IPS-20b (cell line): ENCODE data around the gene ITPK1.

Source experiments
- H3K27ac ChIP-seq: one replicate; pipeline ENCODE4 v1.5.1; 2013; ENCODE audit warnings: low read length
- H3K27me3 ChIP-seq: 2 replicates; pipeline ENCODE4 v1.6.1; 2013; ENCODE audit warnings: mild to moderate bottlenecking, low read length, inconsistent platforms; ENCODE audit not compliant: insufficient read depth
- H3K36me3 ChIP-seq: 2 replicates; pipeline ENCODE4 v1.6.1; 2013; ENCODE audit warnings: low read depth, mild to moderate bottlenecking, inconsistent platforms, low read length, moderate library complexity; ENCODE audit not compliant: insufficient read depth
- H3K4me1 ChIP-seq: 2 replicates; pipeline ENCODE4 v1.6.1; 2013; ENCODE audit warnings: mild to moderate bottlenecking, control low read depth, inconsistent platforms, low read length, moderate library complexity; ENCODE audit not compliant: insufficient read depth
- H3K4me3 ChIP-seq: 2 replicates; pipeline ENCODE4 v1.5.1; 2013; ENCODE audit warnings: mild to moderate bottlenecking, low read length, inconsistent platforms
- H3K9ac ChIP-seq: 2 replicates; pipeline ENCODE4 v1.6.1; 2013; ENCODE audit warnings: low read depth, mild to moderate bottlenecking, inconsistent platforms, low read length, moderate library complexity
- H3K9me3 ChIP-seq: 2 replicates; pipeline ENCODE4 v1.6.1; 2013; ENCODE audit warnings: mild to moderate bottlenecking, low read depth, low read length, inconsistent platforms; ENCODE audit not compliant: insufficient read depth

ITPK1 gene

DNA sequence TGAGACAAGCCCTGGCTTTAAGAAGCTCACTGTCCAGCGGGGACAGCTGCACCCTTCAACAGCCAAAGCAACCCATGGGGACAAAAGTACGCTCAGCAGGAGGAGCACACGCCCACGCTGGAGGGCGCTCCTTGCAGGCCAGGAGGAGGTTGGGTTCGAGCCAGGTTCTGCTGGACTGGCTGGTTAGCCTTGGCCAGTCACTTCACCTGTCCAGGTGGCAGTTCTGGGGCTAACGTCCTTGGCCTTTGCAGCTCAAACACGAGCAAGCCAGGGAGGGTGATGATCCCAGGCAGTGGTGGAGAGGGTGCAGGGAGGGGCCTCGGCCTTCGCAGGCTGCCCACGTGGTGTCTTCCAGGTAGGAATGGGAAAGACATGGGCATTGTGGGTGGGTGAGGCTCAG is 179.6 kb downstream of the ITPK1 start:
- Histone ChIP-seq H3K36me3 (peaks cover 9% of the 10 kb centered on the region; the same call in 1 of the 2 replicates), H3K9ac (no peak overlapping the region), H3K27ac (no peak overlapping the region), H3K9me3 (no peaks in the 10 kb centered on the region), H3K4me3 (no peak overlapping the region), H3K27me3 (no peaks in the 10 kb centered on the region), H3K4me1 (no peaks in the 10 kb centered on the region)

DNA sequence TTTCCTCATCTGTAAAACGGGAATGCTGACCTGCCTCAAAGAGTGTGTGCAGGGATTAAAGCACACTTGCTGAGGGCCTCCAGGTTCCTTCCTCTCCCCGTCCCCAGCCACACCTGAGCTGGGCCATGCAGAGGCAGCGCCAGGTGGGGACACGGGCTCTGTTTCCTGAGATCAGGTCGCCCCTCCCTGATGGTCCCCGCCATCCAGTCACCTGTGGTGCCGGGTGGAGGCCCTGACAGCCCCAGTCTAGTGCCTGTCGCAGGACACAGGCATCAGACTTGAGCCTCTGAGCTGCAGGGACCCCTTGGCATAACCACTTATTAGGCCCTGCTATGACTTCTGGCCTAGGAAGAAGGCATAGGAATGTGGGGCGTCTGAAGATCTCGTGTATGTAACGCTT is 180.3 kb downstream of the ITPK1 start:
- H3K9ac ChIP-seq: no peak overlapping the region
- no peaks in the 10 kb centered on the region for H3K4me1 ChIP-seq
- H3K27ac ChIP-seq: no peak overlapping the region
- no peaks in the 10 kb centered on the region for H3K9me3 ChIP-seq
- peaks cover 15% of the 10 kb centered on the region; the same call in 1 of the 2 replicates for H3K36me3 ChIP-seq
- no peak overlapping the region for H3K4me3 ChIP-seq
- no peaks in the 10 kb centered on the region for H3K27me3 ChIP-seq

DNA sequence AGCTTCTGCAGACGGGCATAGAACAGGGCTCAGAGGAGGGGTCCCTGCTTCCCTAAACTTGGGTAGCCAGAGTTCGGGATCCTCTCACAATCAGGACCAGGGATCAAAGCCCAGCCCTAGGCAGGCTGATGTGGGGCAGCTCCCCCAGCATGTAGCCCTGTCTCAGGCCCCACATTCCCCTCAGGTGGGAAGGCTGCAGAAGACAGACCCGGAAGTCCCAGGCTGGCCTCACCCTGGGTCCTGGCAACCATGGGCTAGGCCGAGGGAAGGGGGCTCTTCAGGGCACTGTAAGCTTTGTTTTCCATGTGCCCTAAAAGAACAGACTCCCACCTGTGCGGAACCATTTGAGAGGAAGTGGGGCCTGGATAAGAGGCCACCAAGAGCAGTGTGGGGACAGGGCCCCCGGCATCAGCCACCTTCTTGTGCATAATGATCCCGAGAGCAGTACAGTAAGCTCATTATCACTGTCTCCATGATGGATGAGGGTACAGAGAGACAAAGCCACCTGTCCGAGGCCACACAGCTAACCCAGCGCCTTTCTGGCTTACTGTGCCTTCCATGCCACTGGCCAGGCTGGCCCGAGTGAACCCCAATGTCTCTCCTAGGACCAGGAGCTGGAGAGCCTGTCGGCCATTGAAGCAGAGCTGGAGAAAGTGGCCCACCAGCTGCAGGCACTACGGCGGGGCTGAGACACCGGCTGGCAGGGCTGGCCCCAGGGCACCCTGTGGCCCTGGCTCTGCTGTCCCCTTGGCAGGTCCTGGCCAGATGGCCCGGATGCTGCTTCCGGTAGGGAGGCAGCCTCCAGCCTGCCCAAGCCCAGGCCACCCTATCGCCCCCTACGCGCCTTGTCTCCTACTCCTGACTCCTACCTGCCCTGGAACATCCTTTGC is 181.3 kb downstream of the ITPK1 start:
- Histone ChIP-seq H3K36me3 (peaks cover 16% of the 10 kb centered on the region; the same call in 1 of the 2 replicates), H3K27ac (no peak overlapping the region), H3K9me3 (no peaks in the 10 kb centered on the region), H3K4me3 (no peak overlapping the region), H3K27me3 (no peaks in the 10 kb centered on the region), H3K4me1 (no peaks in the 10 kb centered on the region), H3K9ac (no peak overlapping the region)

DNA sequence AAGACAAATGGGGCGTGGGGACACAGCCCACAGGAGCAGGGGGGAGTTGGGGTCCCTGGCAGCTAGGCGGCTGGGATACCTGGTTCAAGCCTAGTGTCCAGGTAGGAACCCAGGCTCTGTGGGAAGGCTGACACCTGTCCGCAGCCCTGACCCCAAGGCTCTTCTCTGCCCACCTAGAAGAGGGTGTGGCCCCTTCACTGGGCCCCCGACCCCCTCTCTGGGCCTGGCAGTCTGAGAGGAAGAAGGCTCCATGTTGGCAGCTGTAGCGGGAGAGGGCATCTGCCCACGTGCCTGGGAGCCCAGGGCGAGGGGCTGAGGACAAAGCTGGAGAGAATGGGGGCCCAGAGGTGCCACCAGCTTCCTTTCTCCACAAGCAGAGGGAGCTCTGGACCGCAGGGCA is 182.2 kb downstream of the ITPK1 start:
- Histone ChIP-seq H3K4me3 (no peak overlapping the region), H3K27me3 (no peaks in the 10 kb centered on the region), H3K9me3 (no peaks in the 10 kb centered on the region), H3K4me1 (no peaks in the 10 kb centered on the region), H3K9ac (no peak overlapping the region), H3K36me3 (peaks cover 16% of the 10 kb centered on the region; the same call in 1 of the 2 replicates), H3K27ac (no peak overlapping the region)

DNA sequence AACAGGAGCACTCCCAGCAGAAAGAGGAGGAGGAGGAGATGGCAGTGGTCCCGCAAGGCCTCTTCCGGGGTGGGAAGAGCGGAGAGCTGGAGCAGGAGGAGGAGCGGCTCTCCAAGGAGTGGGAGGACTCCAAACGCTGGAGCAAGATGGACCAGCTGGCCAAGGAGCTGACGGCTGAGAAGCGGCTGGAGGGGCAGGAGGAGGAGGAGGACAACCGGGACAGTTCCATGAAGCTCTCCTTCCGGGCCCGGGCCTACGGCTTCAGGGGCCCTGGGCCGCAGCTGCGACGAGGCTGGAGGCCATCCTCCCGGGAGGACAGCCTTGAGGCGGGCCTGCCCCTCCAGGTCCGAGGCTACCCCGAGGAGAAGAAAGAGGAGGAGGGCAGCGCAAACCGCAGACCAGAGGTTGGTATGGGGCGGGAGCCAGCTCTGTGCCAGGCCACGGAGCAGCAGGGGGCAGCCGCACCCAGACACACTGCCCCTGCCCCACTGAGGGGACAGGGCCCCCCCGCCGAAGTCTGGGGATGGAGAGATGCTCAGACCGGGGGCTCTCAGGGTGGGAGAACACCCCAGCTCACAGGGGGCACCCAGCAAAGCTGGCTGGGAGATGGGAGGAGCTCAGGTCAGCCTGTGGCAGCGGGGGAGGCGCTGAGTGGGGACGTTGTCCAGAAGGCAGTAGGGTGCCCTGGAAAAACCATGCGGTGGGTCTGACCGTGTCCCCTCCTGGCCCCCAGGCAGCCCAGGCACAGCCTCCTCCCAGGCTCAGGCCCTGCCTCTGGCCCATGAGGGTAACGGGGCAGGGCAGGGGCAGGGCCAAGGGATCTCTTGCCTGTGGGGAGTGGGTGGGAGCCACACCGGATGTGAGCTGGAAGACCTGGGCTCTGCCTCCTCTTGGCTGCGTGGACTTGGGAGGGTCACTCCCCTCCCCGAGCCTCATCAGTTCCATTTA is 183.0 kb downstream of the ITPK1 start:
- H3K27ac ChIP-seq: no peak overlapping the region

DNA sequence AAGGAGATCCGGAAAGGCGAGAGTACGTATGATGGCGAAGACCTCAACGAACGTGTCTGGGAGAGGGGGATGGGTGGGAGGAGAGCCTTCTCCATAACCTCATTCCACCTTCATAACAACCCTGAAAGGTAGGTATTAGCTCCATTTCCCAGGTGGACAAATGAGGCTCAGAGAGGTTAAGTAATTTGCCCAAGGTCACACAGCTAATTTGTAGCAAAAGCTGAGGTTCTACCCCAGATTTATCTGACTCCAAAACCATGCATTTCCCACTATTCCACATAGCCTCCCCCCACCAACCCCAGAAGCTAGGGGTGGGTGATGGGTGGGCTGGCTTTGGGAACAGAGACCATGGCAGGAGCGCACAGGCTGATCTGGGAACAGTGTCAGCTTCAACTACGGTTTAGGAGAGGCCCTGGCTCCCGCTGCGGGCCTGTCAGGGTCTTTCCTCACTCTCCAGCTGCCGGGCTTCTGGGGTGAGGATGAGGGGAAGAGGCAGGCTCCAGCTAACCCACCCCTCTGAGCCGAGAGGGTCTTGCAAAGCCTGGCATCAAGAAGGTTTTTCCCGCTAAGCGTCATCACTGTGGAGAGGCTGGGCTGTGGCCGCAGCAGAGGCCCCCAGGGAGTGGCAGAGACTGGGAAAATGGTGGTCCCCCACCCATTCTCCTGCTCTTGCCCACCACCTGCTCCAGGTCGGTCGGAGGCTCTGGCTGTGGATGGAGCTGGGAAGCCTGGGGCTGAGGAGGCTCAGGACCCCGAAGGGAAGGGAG is 183.9 kb downstream of the ITPK1 start:
- Histone ChIP-seq H3K4me1 (no peaks in the 10 kb centered on the region), H3K36me3 (peaks cover 13% of the 10 kb centered on the region; the same call in 1 of the 2 replicates)

More for the DNA sequence above, 183.0 kb downstream of the ITPK1 start:
- Histone ChIP-seq H3K4me3 (no peak overlapping the region), H3K4me1 (no peaks in the 10 kb centered on the region), H3K27me3 (no peaks in the 10 kb centered on the region), H3K9me3 (no peaks in the 10 kb centered on the region), H3K36me3 (peaks cover 16% of the 10 kb centered on the region; the same call in 1 of the 2 replicates), H3K9ac (no peak overlapping the region)

DNA sequence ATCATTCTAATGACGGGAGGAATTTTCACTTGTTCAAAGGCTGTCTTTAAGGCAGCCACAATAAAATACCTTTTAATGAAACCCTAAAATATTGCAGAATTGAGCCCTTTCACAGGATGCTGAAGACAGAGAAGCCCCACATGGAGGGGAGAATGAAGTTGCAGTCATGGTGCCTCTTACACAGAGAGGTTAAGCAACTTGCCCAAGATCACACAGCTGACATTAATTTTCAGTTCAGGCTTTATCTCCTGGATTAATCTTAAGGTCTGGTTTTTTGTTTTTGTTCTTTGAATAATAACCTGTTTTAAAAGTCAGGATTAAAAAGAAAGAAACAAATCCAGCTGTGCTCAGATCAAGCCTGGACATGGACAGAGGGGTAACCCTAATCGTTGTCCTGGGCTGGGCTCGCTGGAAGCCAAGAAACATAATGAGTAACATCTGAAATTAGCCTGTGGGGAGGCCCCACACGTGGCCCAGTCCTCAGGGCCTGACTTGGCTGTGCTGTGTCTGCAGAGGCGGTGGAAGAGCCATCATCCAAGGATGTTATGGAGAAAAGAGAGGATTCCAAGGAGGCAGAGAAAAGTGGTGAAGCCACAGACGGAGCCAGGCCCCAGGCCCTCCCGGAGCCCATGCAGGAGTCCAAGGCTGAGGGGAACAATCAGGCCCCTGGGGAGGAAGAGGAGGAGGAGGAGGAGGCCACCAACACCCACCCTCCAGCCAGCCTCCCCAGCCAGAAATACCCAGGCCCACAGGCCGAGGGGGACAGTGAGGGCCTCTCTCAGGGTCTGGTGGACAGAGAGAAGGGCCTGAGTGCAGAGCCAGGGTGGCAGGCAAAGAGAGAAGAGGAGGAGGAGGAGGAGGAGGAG is 184.8 kb downstream of the ITPK1 start:
- H3K27ac ChIP-seq: no peak overlapping the region
- no peak overlapping the region for H3K9ac ChIP-seq
- peaks cover 12% of the 10 kb centered on the region; the same call in 1 of the 2 replicates for H3K36me3 ChIP-seq
- H3K27me3 ChIP-seq: peaks cover 10% of the 10 kb centered on the region; the same call in 1 of the 2 replicates
- no peaks in the 10 kb centered on the region for H3K9me3 ChIP-seq
- no peak overlapping the region for H3K4me3 ChIP-seq
- no peaks in the 10 kb centered on the region for H3K4me1 ChIP-seq

More for the DNA sequence above, 183.9 kb downstream of the ITPK1 start:
- H3K9ac ChIP-seq: no peak overlapping the region
- 0 out of 2 replicates have a peak, but pooled peaks cover under 1% of the 10 kb centered on the region for H3K27me3 ChIP-seq
- no peak overlapping the region for H3K4me3 ChIP-seq
- no peak overlapping the region for H3K27ac ChIP-seq
- no peaks in the 10 kb centered on the region for H3K9me3 ChIP-seq

DNA sequence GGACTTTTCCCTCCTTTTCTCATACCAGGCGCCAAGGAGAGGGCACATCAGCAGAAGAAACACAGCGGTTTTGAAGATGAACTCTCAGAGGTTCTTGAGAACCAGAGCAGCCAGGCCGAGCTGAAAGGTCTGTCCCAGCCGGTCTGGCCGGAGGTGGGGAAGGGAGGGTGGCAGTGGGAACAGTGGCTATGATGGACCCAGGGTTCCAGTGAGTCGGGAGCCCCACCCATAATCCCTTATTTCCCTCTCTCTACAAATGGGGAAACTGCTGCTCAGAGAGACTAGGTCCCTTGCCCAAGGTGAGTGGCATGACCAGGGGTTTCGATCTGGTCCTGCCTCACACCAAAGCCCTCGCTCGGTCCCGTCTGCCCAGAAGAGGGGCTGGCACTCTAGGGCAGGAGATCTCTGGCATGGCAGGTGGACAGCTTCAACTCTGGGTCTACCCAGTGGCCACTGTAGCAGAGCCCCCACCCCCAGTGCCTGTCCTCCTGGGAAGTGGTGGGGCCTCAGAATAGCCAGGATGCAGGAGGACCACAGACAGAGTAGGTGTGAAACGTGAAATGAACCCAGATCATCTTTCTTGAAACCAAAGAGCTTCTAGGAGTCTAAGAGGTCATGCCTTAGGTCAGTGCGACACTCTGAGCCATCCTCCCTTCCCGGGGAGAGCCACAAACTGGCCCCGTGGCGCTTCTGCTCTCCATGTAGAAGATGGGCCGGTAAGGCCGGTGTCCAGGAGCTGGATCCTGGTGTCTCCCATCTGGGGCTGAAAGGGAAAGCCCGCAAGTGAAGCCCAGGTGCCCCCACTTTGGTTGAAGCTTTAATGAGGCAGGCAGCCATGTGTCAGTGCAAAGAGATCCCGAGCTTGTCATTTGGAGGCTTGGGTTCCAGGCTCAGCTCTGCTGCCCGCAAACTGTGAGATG is 185.8 kb downstream of the ITPK1 start:
- Histone ChIP-seq H3K27me3 (peaks cover 19% of the 10 kb centered on the region; the same call in 1 of the 2 replicates), H3K9ac (no peak overlapping the region), H3K36me3 (peaks cover 12% of the 10 kb centered on the region; the same call in 1 of the 2 replicates), H3K27ac (no peak overlapping the region), H3K9me3 (no peaks in the 10 kb centered on the region), H3K4me1 (no peaks in the 10 kb centered on the region; the same call in 1 of the 2 replicates), H3K4me3 (no peak overlapping the region)

DNA sequence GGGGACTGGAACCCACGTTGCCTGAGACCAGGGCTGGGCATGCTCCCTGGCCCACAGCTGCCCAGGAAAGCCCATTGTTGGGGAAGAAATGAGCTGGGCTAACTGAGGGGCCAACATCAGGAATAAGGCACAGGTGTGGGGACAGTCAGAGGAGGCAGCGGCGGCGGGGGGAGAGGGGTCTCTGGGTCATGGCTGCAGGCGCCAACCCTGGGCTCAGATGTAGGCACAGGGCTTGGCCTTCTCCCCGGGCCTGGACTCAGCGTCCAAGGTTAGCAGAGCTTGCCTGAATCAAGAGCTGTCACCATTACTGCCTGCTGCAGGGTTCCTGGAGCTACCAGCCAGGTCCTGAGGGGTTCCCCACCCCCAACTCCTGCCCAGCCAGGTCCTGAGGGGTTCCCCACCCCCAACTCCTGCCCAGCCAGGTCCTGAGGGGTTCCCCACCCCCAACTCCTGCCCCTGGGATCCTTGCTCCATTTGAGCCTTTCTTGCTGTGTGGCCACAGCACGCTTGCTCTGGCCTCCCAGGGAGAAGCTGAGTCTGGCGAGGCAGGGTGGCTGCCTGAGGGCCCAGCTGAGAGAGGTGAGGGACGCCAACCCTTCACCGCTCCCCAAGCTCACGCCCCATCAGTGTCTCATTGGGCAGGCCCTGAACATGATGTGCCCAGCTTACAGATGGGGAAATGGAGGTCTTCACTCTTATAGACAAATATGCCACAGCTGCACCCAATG is 186.6 kb downstream of the ITPK1 start:
- H3K36me3 ChIP-seq: peaks cover 12% of the 10 kb centered on the region; the same call in 1 of the 2 replicates
- no peak overlapping the region for H3K9ac ChIP-seq
- no peak overlapping the region for H3K4me3 ChIP-seq
- H3K27ac ChIP-seq: no peak overlapping the region
- peaks cover 27% of the 10 kb centered on the region for H3K27me3 ChIP-seq
- H3K9me3 ChIP-seq: no peaks in the 10 kb centered on the region
- peaks cover 6% of the 10 kb centered on the region; the same call in 1 of the 2 replicates for H3K4me1 ChIP-seq
